GM12892 (cell line): ENCODE measurements around the gene ULBP3.

Experiments
- POLR2A ChIP-seq: IDR thresholded peaks from 2 replicates; pipeline ENCODE4 v1.6.1; 2011; ENCODE audit warnings: low read depth, low read length, control low read depth
- POLR2AphosphoS5 ChIP-seq: IDR thresholded peaks from 2 replicates; pipeline ENCODE4 v1.6.1; 2011; ENCODE audit warnings: low read depth, low read length, control low read depth
- TAF1 ChIP-seq: IDR thresholded peaks from 2 replicates; pipeline ENCODE4 v1.6.1; 2011; ENCODE audit warnings: low read depth, mild to moderate bottlenecking, control low read depth, low read length, borderline replicate concordance

- TF ChIP-seq POLR2AphosphoS5 (no peak), POLR2A (no peak), TAF1 (no peak)
These were observed 31.3 kb downstream of the ULBP3 start for GRCh38 chr6:150037526-150038201.
